SU-DHL-6 (cell line): ENCODE results near the gene PTGER1.

Experiments used
- H2AFZ ChIP-seq: fragments of 200-600 bp; sonication (generic); 2 replicates; pipeline ENCODE4 v1.6.1; 2014; ENCODE audit warnings: low read depth, mild to moderate bottlenecking, moderate library complexity, mixed read lengths, antibody characterized with exemption, low read length; ENCODE audit not compliant: severe bottlenecking
- H3F3A ChIP-seq: fragments of 200-600 bp; shearing (Covaris generic); 2 replicates; pipeline ENCODE4 v1.6.0; 2016; ENCODE audit warnings: antibody characterized with exemption, mild to moderate bottlenecking; ENCODE audit not compliant: insufficient read depth
- H3K27ac ChIP-seq: fragments of 200-600 bp; sonication (generic); 2 replicates; pipeline ENCODE4 v1.5.1; 2016; ENCODE audit warnings: low read depth, mild to moderate bottlenecking, low read length, moderate library complexity, mixed read lengths
- H3K27me3 ChIP-seq: fragments of 200-600 bp; sonication (generic), shearing (Covaris generic); 2 replicates; pipeline ENCODE4 v1.6.0; 2014; ENCODE audit warnings: mild to moderate bottlenecking, low read length
- H3K36me3 ChIP-seq: fragments of 200-600 bp; sonication (generic); 2 replicates; pipeline ENCODE4 v1.6.1; 2014; ENCODE audit warnings: mild to moderate bottlenecking, low read length, mixed read lengths
- H3K4me2 ChIP-seq: fragments of 300-600, 200-600 bp; shearing (Covaris generic), sonication (generic); 2 replicates; pipeline ENCODE4 v1.6.0; 2014; ENCODE audit warnings: low read length, low read depth, mild to moderate bottlenecking; ENCODE audit not compliant: poor library complexity, severe bottlenecking
- H3K4me3 ChIP-seq: fragments of 200-600 bp; sonication (generic); 2 replicates; pipeline ENCODE4 v1.5.1; 2014; ENCODE audit warnings: antibody characterized with exemption, low read length, mild to moderate bottlenecking, mixed read lengths; ENCODE audit not compliant: insufficient read depth, poor library complexity, severe bottlenecking
- H3K79me2 ChIP-seq: fragments of 200-600 bp; sonication (generic); 2 replicates; pipeline ENCODE4 v1.6.1; 2014; ENCODE audit warnings: mild to moderate bottlenecking, low read length, moderate library complexity; ENCODE audit not compliant: insufficient read depth
- H3K9ac ChIP-seq: fragments of 200-600 bp; sonication (generic); 2 replicates; pipeline ENCODE4 v1.7.0; 2014; ENCODE audit warnings: mild to moderate bottlenecking, low read length
- H3K9me2 ChIP-seq: fragments of 200-600 bp; sonication (generic); replicated peaks from 2 replicates; pipeline ENCODE4 v1.6.1; 2014; ENCODE audit warnings: low read length; ENCODE audit not compliant: insufficient read depth
- H3K9me3 ChIP-seq: fragments of 200-600 bp; sonication (generic); 2 replicates; pipeline ENCODE4 v1.6.1; 2014; ENCODE audit warnings: low read length, mixed read lengths; ENCODE audit not compliant: insufficient read depth
- H4K20me1 ChIP-seq: fragments of 200-600 bp; sonication (generic); 2 replicates; pipeline ENCODE4 v1.6.1; 2014; ENCODE audit warnings: low read depth, mild to moderate bottlenecking, antibody characterized with exemption, low read length, moderate library complexity, mixed read lengths
- CTCF ChIP-seq: fragments of 200-600 bp; sonication (generic); IDR thresholded peaks from one replicate; pipeline ENCODE4 v1.5.1; 2017; ENCODE audit warnings: antibody characterized with exemption, mild to moderate bottlenecking, low read length, moderate library complexity; ENCODE audit not compliant: insufficient read depth, poor library complexity, severe bottlenecking
- EZH2phosphoT487 ChIP-seq: fragments of 200-600 bp; sonication (generic), shearing (Covaris generic); conservative IDR thresholded peaks from 2 replicates; pipeline ENCODE4 v1.6.1; 2018; ENCODE audit warnings: mild to moderate bottlenecking, antibody characterized with exemption, low read length, moderate library complexity, mixed read lengths

The PTGER1 gene

DNA sequence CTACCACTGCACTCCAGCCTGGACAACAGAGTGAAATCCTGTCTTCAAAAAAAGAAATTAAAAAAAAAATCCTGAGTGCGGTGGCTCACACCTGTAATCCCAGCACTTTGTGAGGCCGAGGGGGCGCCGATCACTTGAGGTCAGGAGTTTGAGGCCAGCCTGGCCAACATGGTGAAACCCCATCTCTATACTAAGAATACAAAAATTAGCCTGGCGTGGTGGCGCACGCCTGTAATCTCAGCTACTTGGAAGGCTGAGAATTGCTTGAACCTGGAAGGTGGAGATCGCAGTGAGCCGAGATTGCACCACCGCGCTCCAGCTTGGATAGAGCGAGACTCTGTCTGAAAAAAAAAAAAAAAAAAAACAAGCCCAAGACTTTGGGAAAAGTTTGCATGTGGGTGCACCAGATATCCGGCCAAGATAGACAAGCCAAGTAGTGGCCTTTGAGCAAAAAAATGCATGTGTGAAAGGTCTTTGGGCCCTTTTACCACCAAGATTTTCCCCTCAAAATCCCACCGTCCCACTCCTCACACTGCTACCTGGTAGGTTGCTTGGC is 37.3 kb upstream of the PTGER1 start:
- no peak overlapping the region for H3K27ac ChIP-seq
- no peak overlapping the region for H3K4me3 ChIP-seq
- H3K9me2 ChIP-seq = no peaks in the 10 kb centered on the region
- H4K20me1 ChIP-seq = 0 out of 2 replicates have a peak, but pooled peaks cover 6% of the 10 kb centered on the region
- no peaks in the 10 kb centered on the region for H3K9me3 ChIP-seq
- H3K9ac ChIP-seq = no peak overlapping the region
- H3K4me2 ChIP-seq = no peak overlapping the region
- H3K36me3 ChIP-seq = no peaks in the 10 kb centered on the region
- H3F3A ChIP-seq = peaks cover 15% of the 10 kb centered on the region; the same call in 1 of the 2 replicates
- H3K27me3 ChIP-seq = no peaks in the 10 kb centered on the region
- peaks cover 18% of the 10 kb centered on the region for H3K79me2 ChIP-seq
- no peak for TF ChIP-seq EZH2phosphoT487
- no peak for TF ChIP-seq CTCF
- H2AFZ ChIP-seq = no peak overlapping the region

GRCh38 chr19:14511229-14511593 is 36.1 kb upstream of the PTGER1 start:
- Histone ChIP-seq H3K27ac (no peak overlapping the region), H3K9ac (no peak overlapping the region), H3K4me3 (no peak overlapping the region), H3K9me3 (no peaks in the 10 kb centered on the region), H3K4me2 (no peak overlapping the region), H4K20me1 (no peaks in the 10 kb centered on the region), H3F3A (peaks cover 10% of the 10 kb centered on the region; the same call in 1 of the 2 replicates), H3K79me2 (peaks cover 6% of the 10 kb centered on the region; the same call in 1 of the 2 replicates), H3K27me3 (no peaks in the 10 kb centered on the region), H3K36me3 (no peaks in the 10 kb centered on the region), H3K9me2 (no peaks in the 10 kb centered on the region), H2AFZ (no peak overlapping the region)
- TF ChIP-seq CTCF (no peak), EZH2phosphoT487 (no peak)

GRCh38 chr19:14510311-14511228 is 35.4 kb upstream of the PTGER1 start:
- H3K36me3 ChIP-seq = no peaks in the 10 kb centered on the region
- H4K20me1 ChIP-seq = no peaks in the 10 kb centered on the region
- no peak overlapping the region for H2AFZ ChIP-seq
- H3K27me3 ChIP-seq = no peaks in the 10 kb centered on the region
- no peak overlapping the region for H3K4me3 ChIP-seq
- H3K4me2 ChIP-seq = no peak overlapping the region
- no peaks in the 10 kb centered on the region for H3K9me2 ChIP-seq
- no peak overlapping the region for H3K9ac ChIP-seq
- H3K79me2 ChIP-seq = no peaks in the 10 kb centered on the region; the same call in 1 of the 2 replicates
- H3F3A ChIP-seq = peaks cover 10% of the 10 kb centered on the region; the same call in 1 of the 2 replicates
- TF ChIP-seq CTCF (no peak), EZH2phosphoT487 (no peak)
- H3K27ac ChIP-seq = no peak overlapping the region
- H3K9me3 ChIP-seq = no peaks in the 10 kb centered on the region
